Measurements from ENCODE around the gene DNLZ. TPM values are rescaled to one million over a fixed set of nuclear protein-coding genes. Genes with fewer than 3 reads are reported as not detected.
A peak's percentile ranks its signal among the peaks of the same experiment; 100 is the strongest.

DNLZ gene
- total and polyA plus RNA-seq, 9 of the 15 experiments (the other 6 are each of a cell fraction or from before 2014, with no cell fraction given), result 0.17 to 44.6 (median 3.4) TPM

DNA sequence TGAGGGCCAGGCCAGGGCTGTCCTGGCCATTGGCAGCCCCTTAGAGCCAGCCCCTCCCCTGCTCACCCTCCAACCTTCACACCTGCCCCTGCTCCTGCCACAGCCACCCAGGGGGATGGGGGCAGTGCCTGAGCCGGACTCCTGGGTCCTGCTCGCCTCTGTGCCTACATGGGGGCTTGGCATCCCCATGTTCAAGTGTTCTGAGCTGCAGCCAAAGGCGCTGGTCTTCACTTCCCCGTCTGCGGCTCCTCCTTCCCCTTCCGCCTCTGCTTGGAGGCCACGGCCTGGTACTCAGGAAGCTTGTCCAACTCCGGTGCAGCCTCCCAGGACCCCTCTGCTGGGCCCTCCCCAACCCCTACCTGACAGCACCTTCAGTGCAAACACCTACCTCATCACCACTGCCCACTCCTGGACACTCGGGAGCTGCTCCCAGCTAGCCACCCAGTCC is 2.3 kb upstream of the DNLZ start:
- H2AFZ ChIP-seq (ENCODE audit: low read depth, low read length), result no peak overlapping the region
- H3K27me3 ChIP-seq (ENCODE audit: control insufficient read depth in 2 of 2, insufficient read depth in 2 of 2, low read length in 2 of 2), result no peaks in the 10 kb centered on the region
- BruUV-seq (replicated peaks), result no TSS peak
- H3K9me3 ChIP-seq (replicated peaks; ENCODE audit: control insufficient read depth, insufficient read depth, low read depth, low read length), result no peaks in the 10 kb centered on the region
- no peak for FAIRE-seq
- peaks cover 11 to 91% of the 10 kb centered on the region in 2 experiments for H3K4me1 ChIP-seq (replicated peaks in 1 of 2; ENCODE audit: control insufficient read depth in 2 of 2, insufficient read depth in 2 of 2, low read length in 2 of 2)
- ChIA-PET CTCF (ENCODE audit: low intra/inter-chr PET ratio) (no interaction called here), POLR2A (interaction anchor here (0.5 to 1.4 kb wide), 4 partner anchors 8 to 297 kb away, joined by 3 to 4 read pairs (median 3); partner anchors contain the start of gene EGFL7)
- DNase-seq (ENCODE audit: extremely low read depth in 1 of 4, low spot score in 3 of 4), result no peak
- H3K4me3 ChIP-seq, result no peak overlapping the region
- ATAC-seq, result no peak
- intact Hi-C loops (cut with micrococcal nuclease) (loop anchor here (1.0 kb wide), 1 partner anchor 35 kb away; the partner anchor contains the start of gene SNAPC4), in situ Hi-C loops (cut with MboI) (no loop called here)
- H4K20me1 ChIP-seq (replicated peaks; ENCODE audit: control insufficient read depth, insufficient read depth, low read length), result no peaks in the 10 kb centered on the region
- no peaks in the 10 kb centered on the region for H3K9me1 ChIP-seq (ENCODE audit: control insufficient read depth, insufficient read depth, low read length)
- H3K9ac ChIP-seq (ENCODE audit: insufficient read depth in 1 of 2, low read depth in 2 of 2, low read length in 2 of 2), result peak overlapping the region in 1 of 2 experiments; percentile 66; a peak in 2 of 4 replicates
- 92% methylated on average over 5 of the region's 9 CpGs for WGBS (ENCODE audit: insufficient coverage, low coverage, missing lambda C conversion rate)
- peaks cover 55% of the 10 kb centered on the region; the same call in 2 of the 3 replicates for H3K36me3 ChIP-seq (ENCODE audit: control insufficient read depth, insufficient read depth, low read length)
- H3K4me2 ChIP-seq (ENCODE audit: insufficient read depth, low read length), result no peak overlapping the region
- TF ChIP-seq DIDO1 (tag; IDR thresholded peaks at IDR 0.05; ENCODE audit: low read depth), result no peak
- peak; percentile 31; the same call in 1 of the 2 replicates for TF ChIP-seq RBFOX2 (IDR thresholded peaks at IDR 0.05; ENCODE audit: low read depth, low read length)
- peak; percentile 32 for TF ChIP-seq RBM22 (IDR thresholded peaks at IDR 0.05; ENCODE audit: low read depth, low read length, poor library complexity, severe bottlenecking)
- H3K27ac ChIP-seq (ENCODE audit: extremely low read depth, low read depth, low read length), result no peak overlapping the region
- H3K79me2 ChIP-seq (ENCODE audit: control insufficient read depth, insufficient read depth, low read length), result no peaks in the 10 kb centered on the region; the same call in 2 of the 3 replicates

All from K562 (cell line).